Keratinocyte (primary cell): ENCODE data around the gene SKP2. TPM values are rescaled to one million over a fixed set of nuclear protein-coding genes. Genes with fewer than 3 reads are reported as not detected.

Experiments used
- DNase-seq: peaks from one replicate; pipeline ENCODE4 v3.0.0-alpha.2; 2011; ENCODE audit warnings: low read depth, missing footprints, low spot score
- FAIRE-seq: peaks from 2 replicates; lab custom pipeline; 2011; peaks lifted over from hg19 to GRCh38; lab: Jason Lieb, UNC
- H2AFZ ChIP-seq: 2 replicates; pipeline ENCODE4 v1.6.0; 2012; ENCODE audit warnings: low read length, control low read depth, inconsistent platforms; ENCODE audit not compliant: control insufficient read depth
- H3K27ac ChIP-seq: 2 replicates; pipeline ENCODE4 v1.5.1; 2011; ENCODE audit warnings: low read length; ENCODE audit not compliant: control insufficient read depth, insufficient read depth
- H3K27me3 ChIP-seq: 3 replicates; pipeline ENCODE4 v1.6.0; 2011; ENCODE audit warnings: low read length; ENCODE audit not compliant: control insufficient read depth, insufficient read depth; ENCODE audit errors: extremely low read depth
- H3K36me3 ChIP-seq, 2 experiments: 2 replicates in 1 of 2; 3 replicates in 1 of 2; pipeline ENCODE4 v1.5.1; 2011; ENCODE audit warnings: low read length in 2 of 2, mild to moderate bottlenecking in 1 of 2; ENCODE audit not compliant: control insufficient read depth in 2 of 2, insufficient read depth in 2 of 2; ENCODE audit errors: extremely low read depth in 1 of 2
- H3K4me1 ChIP-seq: 3 replicates; pipeline ENCODE4 v1.5.1; 2011; ENCODE audit warnings: low read length; ENCODE audit not compliant: control insufficient read depth, insufficient read depth; ENCODE audit errors: extremely low read depth
- H3K4me2 ChIP-seq: 3 replicates; pipeline ENCODE4 v1.6.0; 2011; ENCODE audit warnings: low read depth, low read length; ENCODE audit not compliant: control insufficient read depth, insufficient read depth; ENCODE audit errors: extremely low read depth
- H3K4me3 ChIP-seq, 3 experiments: fragments of 200-600 bp in 1 of 3; sonication (generic) in 1 of 3; 2 replicates in 2 of 3; 3 replicates in 1 of 3; pipeline ENCODE4 v1.5.1; 2011 to 2016; ENCODE audit warnings: low read length in 3 of 3, mild to moderate bottlenecking in 3 of 3, control low read depth in 2 of 3, inconsistent platforms in 1 of 3, low read depth in 1 of 3, mixed read lengths in 1 of 3, mixed run types in 1 of 3, moderate library complexity in 1 of 3; ENCODE audit not compliant: control insufficient read depth in 2 of 3, insufficient read depth in 2 of 3; ENCODE audit errors: extremely low read depth in 1 of 3
- H3K79me2 ChIP-seq: 2 replicates; pipeline ENCODE4 v1.6.0; 2012; ENCODE audit warnings: low read length; ENCODE audit not compliant: control insufficient read depth, insufficient read depth
- H3K9ac ChIP-seq: 3 replicates; pipeline ENCODE4 v1.6.0; 2011; ENCODE audit warnings: low read length; ENCODE audit not compliant: control insufficient read depth, insufficient read depth; ENCODE audit errors: extremely low read depth
- H3K9me1 ChIP-seq: 3 replicates; pipeline ENCODE4 v1.6.0; 2011; ENCODE audit warnings: low read length; ENCODE audit not compliant: control insufficient read depth, insufficient read depth; ENCODE audit errors: extremely low read depth
- H3K9me3 ChIP-seq: 2 replicates; pipeline ENCODE4 v1.5.1; 2012; ENCODE audit warnings: low read depth, low read length; ENCODE audit not compliant: control insufficient read depth
- H4K20me1 ChIP-seq: 3 replicates; pipeline ENCODE4 v1.6.0; 2011; ENCODE audit warnings: low read length; ENCODE audit not compliant: control insufficient read depth, insufficient read depth; ENCODE audit errors: extremely low read depth
- CTCF ChIP-seq, 3 experiments: IDR thresholded peaks in 1 of 3; conservative IDR thresholded peaks in 1 of 3; optimal IDR thresholded peaks in 1 of 3; 2 replicates in 2 of 3; 3 replicates in 1 of 3; pipeline versions ENCODE3 to v1.5.1; 2011; ENCODE audit warnings: low read length in 3 of 3, mild to moderate bottlenecking in 3 of 3, moderate library complexity in 2 of 3, control low read depth in 1 of 3, inconsistent platforms in 1 of 3; ENCODE audit not compliant: insufficient read depth in 2 of 3; ENCODE audit errors: extremely low read depth in 1 of 3
- EZH2 ChIP-seq: IDR thresholded peaks from one replicate; pipeline ENCODE4 v1.6.1; 2012; ENCODE audit warnings: inconsistent platforms, mild to moderate bottlenecking, low read length, moderate library complexity
- dilution Hi-C: fragments of 300-500 bp; cut with MboI; formaldehyde crosslinking; loops from one replicate; pipeline ENCODE4 v1.7.0; 2020; ENCODE audit warnings: low sequenced_read_pairs; ENCODE audit not compliant: extremely low pct_ligation_motif_present
- polyA plus RNA-seq, 5 experiments: library from polyadenylated mRNA; depleted of rRNA in 3 of 5; stranded (reverse) in 3 of 5; stranded (forward) in 1 of 5; unstranded in 1 of 5; fragments of >200 nt; gene quantifications; 1 replicate in 1 of 5; 2 replicates in 3 of 5; 3 replicates in 1 of 5; pipeline versions ENCODE4 v1.2.1 to v1.2.3, GENCODE V29; 2011 to 2012; ENCODE audit warnings: missing spikeins in 2 of 5, low read depth in 1 of 5, low replicate concordance in 1 of 5

The SKP2 gene
- polyA plus RNA-seq, 1 donor (not counting 4 experiments of a cell fraction or from before 2014, with no cell fraction given), result 34.6 TPM

GRCh38 chr5:36172599-36172998, 20.7 kb downstream of the SKP2 start:
- Histone ChIP-seq H3K79me2 (peaks cover 2% of the 10 kb centered on the region), H3K27ac (no peak overlapping the region), H3K9me1 (no peaks in the 10 kb centered on the region), H3K27me3 (no peaks in the 10 kb centered on the region), H3K9me3 (no peaks in the 10 kb centered on the region), H3K4me1 (no peaks in the 10 kb centered on the region), H3K9ac (no peak overlapping the region), H3K4me3 (no peak overlapping the region), H3K36me3 (peaks cover 37 to 43% of the 10 kb centered on the region in 2 experiments), H4K20me1 (no peaks in the 10 kb centered on the region), H2AFZ (no peak overlapping the region), H3K4me2 (no peak overlapping the region)
- dilution Hi-C loops, result no loop called here
- DNase-seq, result no peak
- no peak for FAIRE-seq
- TF ChIP-seq EZH2 (no peak), CTCF (optimal IDR thresholded peaks at IDR 0.05 in 1 of 3, IDR thresholded peaks at IDR 0.05 in 1 of 3, conservative IDR thresholded peaks at IDR 0.05 in 1 of 3; ENCODE audit: extremely low read depth in 1 of 3, insufficient read depth in 2 of 3, low read length in 3 of 3) (no peak)

- H3K9ac ChIP-seq, result no peak overlapping the region
- H3K36me3 ChIP-seq, result peaks cover 32 to 40% of the 10 kb centered on the region in 2 experiments
- FAIRE-seq, result no peak
- no peak overlapping the region for H3K27ac ChIP-seq
- no peaks in the 10 kb centered on the region for H3K9me1 ChIP-seq
- H3K27me3 ChIP-seq, result no peaks in the 10 kb centered on the region
- no peak overlapping the region for H3K4me3 ChIP-seq
- peaks cover 2% of the 10 kb centered on the region for H3K79me2 ChIP-seq
- no peak for DNase-seq
- no peak overlapping the region for H3K4me2 ChIP-seq
- no peak for TF ChIP-seq CTCF (optimal IDR thresholded peaks at IDR 0.05 in 1 of 3, IDR thresholded peaks at IDR 0.05 in 1 of 3, conservative IDR thresholded peaks at IDR 0.05 in 1 of 3; ENCODE audit: extremely low read depth in 1 of 3, insufficient read depth in 2 of 3, low read length in 3 of 3)
- no peak for TF ChIP-seq EZH2
- no peaks in the 10 kb centered on the region for H4K20me1 ChIP-seq
- dilution Hi-C loops, result no loop called here
- H3K4me1 ChIP-seq, result no peaks in the 10 kb centered on the region
- H2AFZ ChIP-seq, result no peak overlapping the region
- no peaks in the 10 kb centered on the region for H3K9me3 ChIP-seq
Measured at GRCh38 chr5:36173426-36173825, 21.5 kb downstream of the SKP2 start.
